Activated T-cell treated with anti-CD3 and anti-CD28 coated beads, Interleukin-2, amount 50 U/mL, for 24 hours (primary cell): Measurements from ENCODE around the gene MGLL.

Experiments used
- DNase-seq: peaks from one replicate; pipeline ENCODE4 v3.0.0-alpha.2; 2020
- H3K27ac Mint-ChIP-seq: 2 replicates; pipeline ENCODE4 v1.8.0; 2020; ENCODE audit warnings: mild to moderate bottlenecking, mixed read lengths
- H3K27me3 Mint-ChIP-seq: 2 replicates; pipeline ENCODE4 v1.8.0; 2020; ENCODE audit warnings: mixed read lengths
- H3K36me3 Mint-ChIP-seq: 2 replicates; pipeline ENCODE4 v1.8.0; 2020; ENCODE audit warnings: low read depth, mixed read lengths
- H3K4me1 Mint-ChIP-seq: 2 replicates; pipeline ENCODE4 v1.8.0; 2020; ENCODE audit warnings: low read depth, mixed read lengths
- H3K4me3 Mint-ChIP-seq: 2 replicates; pipeline ENCODE4 v1.8.0; 2020; ENCODE audit warnings: mild to moderate bottlenecking, moderate library complexity, mixed read lengths
- H3K9me3 Mint-ChIP-seq: 2 replicates; pipeline ENCODE4 v1.8.0; 2020; ENCODE audit warnings: mixed read lengths

Gene MGLL

DNA sequence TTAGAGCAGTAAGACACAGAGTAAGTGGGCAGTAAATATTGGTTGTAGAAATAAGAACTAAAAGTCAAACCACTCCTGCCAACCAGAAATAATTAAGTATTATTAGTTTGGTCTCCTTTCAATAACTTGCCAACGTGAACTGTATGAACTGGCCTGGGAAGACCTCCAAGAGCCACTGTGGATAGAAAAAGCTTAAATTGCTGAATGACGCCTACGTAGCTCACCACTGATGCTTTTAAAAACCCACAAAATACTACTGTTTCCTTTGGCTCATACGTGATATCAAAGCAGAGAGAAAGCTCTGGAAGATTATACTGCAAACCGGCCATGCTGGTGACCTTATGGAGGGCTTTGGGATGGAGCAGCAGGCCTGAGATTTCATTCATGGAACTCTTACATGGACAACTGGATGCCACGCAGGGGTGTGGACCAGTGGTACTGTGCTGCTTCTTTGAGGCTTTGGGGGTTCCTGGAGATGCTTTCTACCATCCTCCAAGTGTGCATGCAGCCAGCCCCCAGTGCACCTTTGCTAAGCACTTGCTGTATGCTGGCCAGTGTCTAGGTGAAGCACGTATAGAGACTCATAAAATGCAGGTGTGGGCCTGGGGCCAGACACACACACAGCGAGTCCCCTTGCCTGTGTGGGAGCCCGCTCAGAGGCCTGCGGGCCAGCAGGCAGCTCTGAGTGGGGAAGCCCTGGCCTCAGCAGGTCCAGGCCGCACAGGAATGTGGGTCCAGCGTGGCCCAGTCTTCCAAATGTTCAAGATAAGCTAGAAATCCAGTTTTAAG, 82.8 kb downstream of the MGLL start:
- H3K4me3 Mint-ChIP-seq, result no peak overlapping the region
- DNase-seq, result no peak
- H3K27ac Mint-ChIP-seq, result no peak overlapping the region
- H3K4me1 Mint-ChIP-seq, result no peaks in the 10 kb centered on the region
- no peaks in the 10 kb centered on the region for H3K9me3 Mint-ChIP-seq
- peaks cover 17% of the 10 kb centered on the region for H3K27me3 Mint-ChIP-seq
- no peaks in the 10 kb centered on the region for H3K36me3 Mint-ChIP-seq

DNA sequence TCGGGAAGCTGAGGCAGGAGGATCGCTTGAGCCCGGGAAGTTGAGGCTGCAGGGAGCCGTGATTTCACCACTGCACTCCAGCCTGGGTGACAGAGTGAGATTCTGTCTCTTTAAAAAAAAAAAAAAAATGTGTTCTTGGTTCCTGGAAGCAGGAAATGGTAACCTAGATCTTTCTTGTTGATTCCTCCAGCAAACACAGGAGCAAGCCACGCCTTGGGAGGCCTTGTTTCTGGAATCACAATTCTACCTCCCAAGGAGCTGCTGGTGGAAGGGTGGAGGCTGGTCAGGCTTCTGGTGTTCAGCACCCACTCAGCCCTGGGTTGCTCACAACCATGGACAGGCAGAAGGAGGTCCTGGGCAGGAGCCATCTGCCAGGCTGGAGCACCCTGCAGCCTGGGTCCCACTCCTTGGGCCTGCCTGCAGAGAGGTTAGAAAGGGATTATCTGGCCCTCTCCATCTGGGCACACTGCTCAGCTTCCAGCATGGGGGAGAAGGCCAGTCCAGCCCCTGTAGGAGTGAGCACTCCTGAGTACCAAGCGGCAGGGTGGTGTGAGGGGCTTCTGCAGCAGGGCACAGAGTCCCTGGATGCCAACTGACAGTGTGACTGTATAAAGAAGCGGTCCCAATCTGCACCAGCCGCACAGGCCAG, 84.0 kb downstream of the MGLL start:
- Mint-ChIP-seq H3K4me3 (no peak overlapping the region), H3K36me3 (no peaks in the 10 kb centered on the region), H3K27ac (no peak overlapping the region), H3K4me1 (no peaks in the 10 kb centered on the region), H3K27me3 (peaks cover 23% of the 10 kb centered on the region), H3K9me3 (no peaks in the 10 kb centered on the region)
- DNase-seq, result no peak

DNA sequence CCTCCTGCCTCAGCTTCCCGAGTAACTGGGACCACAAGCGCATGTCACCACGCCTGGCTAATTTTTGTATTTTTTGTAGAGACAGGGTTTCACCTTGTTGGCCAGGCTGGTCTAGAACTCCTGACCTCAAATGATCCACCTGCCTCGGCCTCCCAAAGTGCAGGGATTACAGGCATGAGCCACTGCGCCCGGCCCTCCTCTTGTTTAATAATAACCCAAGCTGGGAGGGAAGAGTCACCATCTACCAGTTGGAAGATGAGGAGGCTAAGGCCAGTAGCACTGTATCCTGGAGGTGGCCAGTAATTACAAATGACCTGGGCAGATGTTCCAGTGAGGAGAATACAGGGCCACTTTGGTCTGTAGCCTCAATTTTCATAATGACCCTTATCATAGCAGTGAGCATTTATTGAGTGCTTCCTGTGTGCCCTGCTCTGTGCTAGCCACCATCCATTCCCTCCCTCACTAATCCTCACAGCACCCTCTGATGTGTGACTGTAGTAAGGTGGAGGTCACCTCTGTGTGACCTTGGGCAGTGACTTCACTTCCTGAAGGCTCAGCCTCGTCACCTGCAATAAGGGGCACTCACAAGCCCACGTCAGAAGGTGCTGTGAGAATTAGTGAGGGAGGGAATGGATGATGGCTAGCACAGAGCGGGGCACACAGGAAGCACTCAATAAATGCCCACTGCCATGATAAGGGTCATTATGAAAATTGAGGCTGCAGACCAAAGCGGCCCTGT, 85.3 kb downstream of the MGLL start:
- H3K4me3 Mint-ChIP-seq, result no peak overlapping the region
- H3K27ac Mint-ChIP-seq, result no peak overlapping the region
- H3K9me3 Mint-ChIP-seq, result no peaks in the 10 kb centered on the region
- H3K27me3 Mint-ChIP-seq, result peaks cover 27% of the 10 kb centered on the region
- H3K4me1 Mint-ChIP-seq, result no peaks in the 10 kb centered on the region
- H3K36me3 Mint-ChIP-seq, result no peaks in the 10 kb centered on the region
- DNase-seq, result no peak

- H3K36me3 Mint-ChIP-seq, result no peaks in the 10 kb centered on the region
- no peak for DNase-seq
Observed at GRCh38 chr3:127735767-127736693, 86.3 kb downstream of the MGLL start.

GRCh38 chr3:127734754-127735473, 87.4 kb downstream of the MGLL start:
- Mint-ChIP-seq H3K4me1 (no peaks in the 10 kb centered on the region), H3K9me3 (no peaks in the 10 kb centered on the region), H3K4me3 (no peak overlapping the region), H3K27ac (no peak overlapping the region), H3K27me3 (peaks cover 22% of the 10 kb centered on the region), H3K36me3 (no peaks in the 10 kb centered on the region)
- DNase-seq, result no peak

More at GRCh38 chr3:127735767-127736693, 86.3 kb downstream of the MGLL start:
- peaks cover 25% of the 10 kb centered on the region for H3K27me3 Mint-ChIP-seq
- H3K4me3 Mint-ChIP-seq, result no peak overlapping the region
- no peak overlapping the region for H3K27ac Mint-ChIP-seq
- H3K9me3 Mint-ChIP-seq, result no peaks in the 10 kb centered on the region
- H3K4me1 Mint-ChIP-seq, result no peaks in the 10 kb centered on the region

DNA sequence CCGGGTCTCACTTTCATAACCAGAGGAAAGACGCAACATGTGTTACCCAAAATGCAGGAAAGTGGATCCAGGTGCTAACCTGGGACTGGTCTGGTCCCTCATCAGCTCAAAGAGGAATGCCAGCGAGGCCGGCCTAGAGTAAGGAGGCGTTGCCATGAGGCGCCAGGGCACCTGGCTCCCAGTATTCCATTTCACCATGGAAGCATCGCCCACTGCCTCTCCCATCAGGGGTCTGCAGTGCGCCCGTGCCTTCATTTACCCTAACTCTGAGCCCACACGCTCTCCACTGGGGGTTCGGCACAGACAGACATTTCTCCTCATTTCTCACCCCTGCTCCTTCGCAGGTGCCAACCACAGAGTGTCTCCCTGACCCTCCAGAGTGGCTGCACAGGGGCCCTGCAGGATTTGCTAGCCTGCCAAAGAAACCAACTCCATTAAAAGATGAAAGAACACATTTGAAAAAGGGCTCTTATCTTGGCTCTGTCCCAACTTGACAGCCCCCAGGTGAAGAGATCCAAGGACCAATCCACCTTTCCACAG, 88.1 kb downstream of the MGLL start:
- Mint-ChIP-seq H3K4me3 (no peak overlapping the region), H3K36me3 (no peaks in the 10 kb centered on the region), H3K27me3 (peaks cover 22% of the 10 kb centered on the region), H3K9me3 (no peaks in the 10 kb centered on the region), H3K4me1 (no peaks in the 10 kb centered on the region), H3K27ac (no peak overlapping the region)
- DNase-seq, result no peak

- Mint-ChIP-seq H3K36me3 (no peaks in the 10 kb centered on the region), H3K27ac (no peak overlapping the region), H3K4me1 (no peaks in the 10 kb centered on the region), H3K9me3 (no peaks in the 10 kb centered on the region), H3K4me3 (no peak overlapping the region), H3K27me3 (peaks cover 22% of the 10 kb centered on the region)
- no peak for DNase-seq
Observed at GRCh38 chr3:127733781-127734180, 88.5 kb downstream of the MGLL start.

GRCh38 chr3:127732879-127733350, 89.4 kb downstream of the MGLL start:
- DNase-seq, result no peak
- no peak overlapping the region for H3K27ac Mint-ChIP-seq
- no peaks in the 10 kb centered on the region for H3K9me3 Mint-ChIP-seq
- H3K4me3 Mint-ChIP-seq, result no peak overlapping the region
- peaks cover 22% of the 10 kb centered on the region for H3K27me3 Mint-ChIP-seq
- no peaks in the 10 kb centered on the region for H3K4me1 Mint-ChIP-seq
- no peaks in the 10 kb centered on the region for H3K36me3 Mint-ChIP-seq

DNA sequence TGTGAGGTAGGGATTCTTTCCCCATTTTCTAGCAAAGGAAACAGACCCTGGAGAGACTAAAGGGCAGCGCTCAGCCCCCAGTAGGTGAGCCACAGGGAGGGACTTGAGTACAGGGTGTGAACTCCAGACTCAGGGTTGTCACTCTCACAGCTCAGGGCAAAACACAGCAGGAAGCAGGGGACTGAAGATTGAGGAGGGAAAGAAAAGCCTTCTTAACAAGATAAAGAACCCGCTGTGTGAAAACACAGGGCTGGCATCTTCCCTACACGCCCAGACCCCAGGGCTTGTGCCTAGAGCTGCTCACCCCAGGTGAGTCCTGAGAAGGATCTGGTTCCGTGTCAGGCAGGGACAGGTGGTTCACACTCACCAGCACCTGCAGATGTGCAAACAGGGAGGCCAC, 90.0 kb downstream of the MGLL start:
- Mint-ChIP-seq H3K9me3 (no peaks in the 10 kb centered on the region), H3K4me3 (no peak overlapping the region), H3K27ac (no peak overlapping the region), H3K27me3 (peaks cover 22% of the 10 kb centered on the region), H3K36me3 (no peaks in the 10 kb centered on the region), H3K4me1 (no peaks in the 10 kb centered on the region)
- no peak for DNase-seq

- no peak for DNase-seq
- H3K36me3 Mint-ChIP-seq, result no peaks in the 10 kb centered on the region
- no peak overlapping the region for H3K4me3 Mint-ChIP-seq
- H3K9me3 Mint-ChIP-seq, result no peaks in the 10 kb centered on the region
- no peak overlapping the region for H3K27ac Mint-ChIP-seq
- no peaks in the 10 kb centered on the region for H3K4me1 Mint-ChIP-seq
- peaks cover 22% of the 10 kb centered on the region for H3K27me3 Mint-ChIP-seq
Observed at GRCh38 chr3:127731546-127732289, 90.6 kb downstream of the MGLL start.

- H3K9me3 Mint-ChIP-seq, result no peaks in the 10 kb centered on the region
- H3K27ac Mint-ChIP-seq, result no peak overlapping the region
- no peak for DNase-seq
- H3K4me3 Mint-ChIP-seq, result no peak overlapping the region
- no peaks in the 10 kb centered on the region for H3K36me3 Mint-ChIP-seq
- H3K4me1 Mint-ChIP-seq, result no peaks in the 10 kb centered on the region
- H3K27me3 Mint-ChIP-seq, result peaks cover 20% of the 10 kb centered on the region
Observed at GRCh38 chr3:127730666-127731295, 91.5 kb downstream of the MGLL start.

- no peak for DNase-seq
- no peak overlapping the region for H3K27ac Mint-ChIP-seq
- H3K4me1 Mint-ChIP-seq, result no peaks in the 10 kb centered on the region
- H3K4me3 Mint-ChIP-seq, result no peak overlapping the region
- no peaks in the 10 kb centered on the region for H3K36me3 Mint-ChIP-seq
- no peaks in the 10 kb centered on the region for H3K9me3 Mint-ChIP-seq
- peaks cover 20% of the 10 kb centered on the region for H3K27me3 Mint-ChIP-seq
Observed at GRCh38 chr3:127730171-127730570, 92.1 kb downstream of the MGLL start.
